HG03558 (cell line): ENCODE results near the gene MTMR10.

Experiments
- ATAC-seq: cut with Tn5 transposase; IDR thresholded peaks from one replicate; pipeline ENCODE4 v1.9.1; 2021; ENCODE audit warnings: moderate number of reproducible peaks; ENCODE audit not compliant: unreplicated experiment; ENCODE audit errors: extremely low read depth

Gene MTMR10

GRCh38 chr15:31016446-31016915 is 25.1 kb upstream of the MTMR10 start:
- no peak for ATAC-seq

- no peak for ATAC-seq
Observed at GRCh38 chr15:31014608-31014925, 23.1 kb upstream of the MTMR10 start.

- no peak for ATAC-seq
Observed at GRCh38 chr15:31013863-31014607, 22.6 kb upstream of the MTMR10 start.

GRCh38 chr15:31012455-31012854 is 21.0 kb upstream of the MTMR10 start:
- ATAC-seq: no peak

- ATAC-seq: no peak
Observed at GRCh38 chr15:31010036-31010435, 18.6 kb upstream of the MTMR10 start.

- ATAC-seq: no peak
Observed at GRCh38 chr15:31005660-31006059, 14.2 kb upstream of the MTMR10 start.

GRCh38 chr15:31004220-31004733 is 12.8 kb upstream of the MTMR10 start:
- ATAC-seq: peak; percentile 80

- ATAC-seq: no peak
Observed at GRCh38 chr15:31001702-31002101, 10.3 kb upstream of the MTMR10 start.

GRCh38 chr15:30999729-31000128 is 8.3 kb upstream of the MTMR10 start:
- no peak for ATAC-seq

GRCh38 chr15:30997270-30997669 is 5.8 kb upstream of the MTMR10 start:
- no peak for ATAC-seq

- no peak for ATAC-seq
Observed at GRCh38 chr15:30992249-30992864, 929 bp upstream of the MTMR10 start.

- ATAC-seq: no peak
Observed at GRCh38 chr15:30990446-30991254, 778 bp downstream of the MTMR10 start.

GRCh38 chr15:30990036-30990435 is 1.4 kb downstream of the MTMR10 start:
- no peak for ATAC-seq

- no peak for ATAC-seq
Observed at GRCh38 chr15:30985081-30985531, 6.3 kb downstream of the MTMR10 start.

GRCh38 chr15:30984542-30984941 is 6.9 kb downstream of the MTMR10 start:
- no peak for ATAC-seq

GRCh38 chr15:30984118-30984517 is 7.3 kb downstream of the MTMR10 start:
- no peak for ATAC-seq

- no peak for ATAC-seq
Observed at GRCh38 chr15:30979457-30979856, 12.0 kb downstream of the MTMR10 start.

- ATAC-seq: no peak
Observed at GRCh38 chr15:30978328-30978727, 13.1 kb downstream of the MTMR10 start.

- no peak for ATAC-seq
Observed at GRCh38 chr15:30974112-30974511, 17.3 kb downstream of the MTMR10 start.

- no peak for ATAC-seq
Observed at GRCh38 chr15:30973379-30973778, 18.0 kb downstream of the MTMR10 start.

GRCh38 chr15:30969724-30970123 is 21.7 kb downstream of the MTMR10 start:
- ATAC-seq: no peak
